Left ventricle myocardium inferior (tissue), 1 donor: ENCODE data around the gene NBAS. TPM values are rescaled to one million over a fixed set of nuclear protein-coding genes. Genes with fewer than 3 reads are reported as not detected.

Experiments used
- DNase-seq: peaks from one replicate; pipeline ENCODE4 v3.0.0-alpha.2; 2020
- H3K27ac ChIP-seq: fragments of 200-600 bp; replicated peaks from 2 replicates; pipeline ENCODE4 v1.8.0; 2021
- H3K27me3 ChIP-seq: fragments of 200-600 bp; 2 replicates; pipeline ENCODE4 v1.8.0; 2021; ENCODE audit warnings: low read depth
- H3K36me3 ChIP-seq: fragments of 200-600 bp; 2 replicates; pipeline ENCODE4 v1.8.0; 2021
- H3K4me1 ChIP-seq: fragments of 200-600 bp; 2 replicates; pipeline ENCODE4 v1.8.0; 2021
- H3K4me3 ChIP-seq: fragments of 200-600 bp; 2 replicates; pipeline ENCODE4 v1.8.0; 2021; ENCODE audit warnings: mild to moderate bottlenecking, moderate library complexity
- H3K9me3 ChIP-seq: fragments of 200-600 bp; replicated peaks from 2 replicates; pipeline ENCODE4 v1.8.0; 2021
- intact Hi-C: fragments of 100-400 bp; cut with micrococcal nuclease; formaldehyde crosslinking; loops from one replicate; pipeline ENCODE4 v1.11.0; 2022
- total RNA-seq: library from RNA; stranded (reverse); fragmentation: NEBNext Ultra II Directional; extraction: Animal tissue kit (Norgen Biotek cat#: 25700); gene quantifications from one replicate; pipeline ENCODE4 v1.2.1, GENCODE V29; 2021
- TF ChIP-seq, protein P1 (sequence below): fragments of 200-600 bp; IDR thresholded peaks from 2 replicates; pipeline ENCODE4 v1.8.0; 2021; ENCODE audit warnings: antibody characterized with exemption, mild to moderate bottlenecking, borderline replicate concordance
- donor health status: DM: no; HTN: yes; CAD: no; lungs with severe emphysema.

The NBAS gene
- total RNA-seq, 1 donor from 2014 or later = 50.6 TPM

DNA sequence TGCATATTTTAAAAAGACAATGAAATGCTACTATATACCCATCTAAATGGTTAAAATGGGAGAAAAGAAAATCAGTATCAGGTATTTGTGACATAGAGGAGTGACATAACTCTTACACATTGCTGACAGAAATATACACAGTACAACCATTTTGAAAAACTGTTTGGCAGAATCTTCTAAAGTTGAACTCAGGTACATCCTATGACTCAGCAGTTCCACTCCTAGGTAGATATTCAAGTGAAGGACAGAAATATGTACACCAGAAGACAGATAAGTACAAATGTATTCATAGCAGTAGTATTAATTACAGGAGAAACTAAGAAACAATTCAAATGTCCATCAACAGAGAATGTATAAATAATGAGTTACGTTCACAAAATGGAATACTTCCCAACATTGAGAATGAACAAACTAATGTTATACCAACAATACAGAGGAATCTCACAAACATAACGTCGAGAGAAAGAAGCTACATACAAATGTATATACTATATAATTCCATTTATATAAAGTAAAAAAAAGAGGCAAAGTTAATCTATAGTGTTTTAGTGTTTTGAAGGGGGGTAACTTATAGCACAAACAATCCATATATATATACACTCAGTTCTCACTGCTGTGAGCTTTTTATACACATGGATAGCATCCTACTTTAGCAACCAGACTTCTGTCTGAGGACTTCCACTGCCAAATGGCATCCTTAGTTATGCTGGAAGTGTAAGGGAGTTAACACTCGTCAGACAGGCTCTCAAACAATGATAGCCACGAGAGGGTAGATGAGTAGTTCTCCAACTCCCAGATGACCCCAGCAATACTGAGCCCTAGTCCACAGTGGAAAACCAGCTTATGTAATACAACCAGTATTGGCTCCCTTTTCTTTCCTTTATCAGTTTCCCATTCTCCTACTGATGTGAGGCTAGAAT is 172.5 kb downstream of the NBAS start:
- Histone ChIP-seq H3K27ac (no peak overlapping the region), H3K4me3 (no peak overlapping the region), H3K9me3 (peaks cover 4% of the 10 kb centered on the region), H3K36me3 (peaks cover 41% of the 10 kb centered on the region), H3K27me3 (no peaks in the 10 kb centered on the region), H3K4me1 (no peaks in the 10 kb centered on the region)
- TF ChIP-seq, protein P1, sequence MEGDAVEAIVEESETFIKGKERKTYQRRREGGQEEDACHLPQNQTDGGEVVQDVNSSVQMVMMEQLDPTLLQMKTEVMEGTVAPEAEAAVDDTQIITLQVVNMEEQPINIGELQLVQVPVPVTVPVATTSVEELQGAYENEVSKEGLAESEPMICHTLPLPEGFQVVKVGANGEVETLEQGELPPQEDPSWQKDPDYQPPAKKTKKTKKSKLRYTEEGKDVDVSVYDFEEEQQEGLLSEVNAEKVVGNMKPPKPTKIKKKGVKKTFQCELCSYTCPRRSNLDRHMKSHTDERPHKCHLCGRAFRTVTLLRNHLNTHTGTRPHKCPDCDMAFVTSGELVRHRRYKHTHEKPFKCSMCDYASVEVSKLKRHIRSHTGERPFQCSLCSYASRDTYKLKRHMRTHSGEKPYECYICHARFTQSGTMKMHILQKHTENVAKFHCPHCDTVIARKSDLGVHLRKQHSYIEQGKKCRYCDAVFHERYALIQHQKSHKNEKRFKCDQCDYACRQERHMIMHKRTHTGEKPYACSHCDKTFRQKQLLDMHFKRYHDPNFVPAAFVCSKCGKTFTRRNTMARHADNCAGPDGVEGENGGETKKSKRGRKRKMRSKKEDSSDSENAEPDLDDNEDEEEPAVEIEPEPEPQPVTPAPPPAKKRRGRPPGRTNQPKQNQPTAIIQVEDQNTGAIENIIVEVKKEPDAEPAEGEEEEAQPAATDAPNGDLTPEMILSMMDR = no peak
- DNase-seq = no peak
- intact Hi-C loops = no loop called here

DNA sequence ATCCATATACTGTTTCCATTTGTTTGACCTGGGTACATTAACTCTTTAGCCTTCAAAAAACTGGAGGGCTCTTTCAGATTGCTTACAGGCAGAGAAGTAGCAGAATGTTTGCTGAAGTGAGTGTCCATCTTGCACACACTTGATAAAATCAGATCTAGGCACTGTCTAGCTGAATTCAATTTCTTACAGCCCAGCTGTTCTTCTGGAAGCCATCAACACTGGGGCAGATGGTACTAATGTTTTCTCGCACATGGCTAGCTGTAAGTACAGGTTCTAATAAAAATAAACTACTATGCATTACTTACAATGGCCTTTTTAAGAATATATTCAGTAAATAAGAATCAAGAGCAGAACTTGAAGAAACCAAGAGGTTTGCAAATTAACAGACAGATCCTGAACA is 175.9 kb downstream of the NBAS start:
- H3K27me3 ChIP-seq = no peaks in the 10 kb centered on the region
- intact Hi-C loops = no loop called here
- DNase-seq = no peak
- H3K4me3 ChIP-seq = no peak overlapping the region
- no peaks in the 10 kb centered on the region for H3K4me1 ChIP-seq
- TF ChIP-seq, protein P1 = no peak
- H3K27ac ChIP-seq = no peak overlapping the region
- H3K36me3 ChIP-seq = peaks cover 29% of the 10 kb centered on the region
- no peaks in the 10 kb centered on the region for H3K9me3 ChIP-seq

DNA sequence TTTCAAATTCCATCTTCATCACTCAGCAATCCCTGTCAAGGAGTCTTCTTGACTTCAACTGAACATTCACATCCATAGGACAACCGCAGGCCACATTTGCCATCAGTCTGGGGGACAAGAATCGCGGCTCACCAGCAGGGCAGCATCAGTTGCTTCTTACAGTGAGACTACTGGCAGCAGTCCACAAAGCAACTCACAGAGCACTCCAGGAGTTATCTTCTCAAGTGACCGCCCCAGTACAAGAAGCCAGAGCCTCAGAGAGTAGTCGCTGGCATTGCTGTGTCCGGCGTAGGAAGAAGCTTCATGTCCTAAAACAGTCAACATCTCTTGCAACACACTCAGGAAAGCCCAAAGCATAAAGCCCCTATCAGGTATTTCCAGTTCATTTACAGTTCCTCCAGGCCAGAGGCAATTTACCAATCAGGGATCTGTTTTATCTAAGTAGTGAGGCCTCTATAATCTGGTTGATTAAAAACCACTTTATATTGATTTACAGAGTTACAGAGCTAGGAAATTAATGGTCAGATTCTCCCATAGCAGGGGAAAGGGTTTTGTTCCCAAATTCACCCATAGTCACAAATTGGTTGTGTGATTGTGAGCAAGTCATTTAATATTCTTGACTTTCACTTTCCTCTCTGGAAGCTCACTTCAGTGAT is 177.3 kb downstream of the NBAS start:
- Histone ChIP-seq H3K9me3 (no peaks in the 10 kb centered on the region), H3K36me3 (peaks cover 28% of the 10 kb centered on the region), H3K4me1 (no peaks in the 10 kb centered on the region), H3K27ac (no peak overlapping the region), H3K27me3 (no peaks in the 10 kb centered on the region), H3K4me3 (no peak overlapping the region)
- intact Hi-C loops = no loop called here
- no peak for DNase-seq
- TF ChIP-seq, protein P1 = no peak

DNA sequence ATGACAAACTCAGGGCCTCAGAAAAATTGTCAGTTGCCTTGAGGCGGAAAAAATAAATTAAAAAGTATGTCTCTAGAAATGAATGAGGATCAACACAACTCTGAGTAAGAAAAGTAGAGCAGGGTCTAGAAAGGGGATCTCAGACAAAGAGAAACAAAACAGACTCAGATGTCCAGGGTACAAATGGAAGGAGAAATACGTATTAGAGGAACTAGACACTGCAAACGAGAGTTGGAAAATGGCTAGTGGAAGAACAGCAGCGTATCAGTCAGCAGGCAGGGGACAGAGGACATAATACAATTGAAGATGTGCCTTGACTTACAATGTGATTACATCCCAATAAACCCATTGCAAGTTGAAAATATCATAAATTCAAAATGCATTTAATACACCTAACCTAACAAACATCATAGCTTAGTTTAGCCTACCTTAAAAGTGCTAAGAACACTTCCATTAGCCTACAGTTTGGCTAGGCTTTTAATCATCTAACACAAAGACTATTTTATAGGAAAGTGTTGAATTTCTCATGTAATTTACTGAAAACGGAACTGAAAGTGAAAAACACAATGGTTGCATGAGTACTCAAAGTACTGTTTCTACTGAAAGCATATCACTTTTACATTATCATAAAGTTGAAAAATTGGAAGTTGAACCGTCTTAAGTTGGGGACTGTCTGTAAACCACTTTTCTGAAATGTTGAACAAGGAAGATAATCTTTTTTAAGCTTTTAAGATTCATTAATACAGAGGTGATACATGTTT is 182.8 kb downstream of the NBAS start:
- intact Hi-C loops = no loop called here
- no peak for DNase-seq
- Histone ChIP-seq H3K36me3 (peaks cover 47% of the 10 kb centered on the region), H3K27me3 (no peaks in the 10 kb centered on the region), H3K9me3 (no peaks in the 10 kb centered on the region), H3K4me3 (no peak overlapping the region), H3K4me1 (peaks cover 5% of the 10 kb centered on the region), H3K27ac (no peak overlapping the region)
- TF ChIP-seq, protein P1 = no peak

DNA sequence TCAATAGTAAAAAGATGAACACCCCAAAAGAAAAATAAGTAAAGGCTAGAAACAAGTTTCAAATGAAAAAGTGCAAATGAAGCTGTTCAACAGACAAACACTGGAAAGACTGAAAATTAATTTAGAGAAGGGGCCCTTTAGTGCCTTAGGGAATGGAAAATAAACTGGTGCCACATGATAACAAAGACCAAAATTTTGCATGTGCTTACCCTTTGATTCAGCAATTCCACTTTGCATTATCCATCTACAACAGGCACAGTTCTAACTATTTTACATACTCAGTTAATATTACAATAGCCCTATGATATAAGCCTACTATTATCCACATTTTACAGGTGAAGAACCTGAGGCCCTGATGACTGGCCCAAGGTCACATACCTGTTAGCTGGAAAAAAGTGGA is 183.9 kb downstream of the NBAS start:
- Histone ChIP-seq H3K27ac (no peak overlapping the region), H3K4me1 (peaks cover 5% of the 10 kb centered on the region), H3K27me3 (no peaks in the 10 kb centered on the region), H3K4me3 (no peak overlapping the region), H3K9me3 (no peaks in the 10 kb centered on the region), H3K36me3 (peaks cover 44% of the 10 kb centered on the region)
- no peak for DNase-seq
- TF ChIP-seq, protein P1 = no peak
- intact Hi-C loops = no loop called here
